HL-60 (cell line): ENCODE results near the gene FBXO42.

ENCODE experiments used
- DNase-seq, 2 experiments: peaks; one replicate each; pipeline ENCODE4 v3.0.0-alpha.2; 2010 to 2020; ENCODE audit warnings: low read depth in 1 of 2, low spot score in 1 of 2
- H3K27ac ChIP-seq: fragments of 250-450 bp; sonication (Bioruptor Pico); replicated peaks from 2 replicates; pipeline ENCODE4 v1.5.1; 2020; ENCODE audit warnings: mild to moderate bottlenecking, moderate library complexity
- H3K27me3 ChIP-seq: fragments of 250-450 bp; sonication (Bioruptor Pico); 2 replicates; pipeline ENCODE4 v1.5.1; 2021; ENCODE audit warnings: mild to moderate bottlenecking, moderate library complexity; ENCODE audit not compliant: insufficient read depth, poor library complexity, severe bottlenecking
- H3K4me3 ChIP-seq: replicated peaks from 2 replicates; pipeline ENCODE4 v1.5.1; 2011; ENCODE audit warnings: mild to moderate bottlenecking, control low read depth, low read length; ENCODE audit not compliant: insufficient read depth
- CTCF ChIP-seq: IDR thresholded peaks from one replicate; pipeline ENCODE4 v1.5.1; 2011; ENCODE audit warnings: low read length, control low read depth, inconsistent platforms; ENCODE audit not compliant: insufficient read depth
- GABPA ChIP-seq: IDR thresholded peaks from 2 replicates; pipeline ENCODE4 v1.6.1; 2012; ENCODE audit warnings: low read depth
- POLR2AphosphoS5 ChIP-seq: IDR thresholded peaks from 2 replicates; pipeline ENCODE4 v1.6.1; 2012; ENCODE audit warnings: low read depth
- REST ChIP-seq: IDR thresholded peaks from 2 replicates; pipeline ENCODE4 v1.6.1; 2012; ENCODE audit warnings: low read depth; ENCODE audit not compliant: insufficient replicate concordance
- SPI1 ChIP-seq: IDR thresholded peaks from 2 replicates; pipeline ENCODE4 v1.6.1; 2012; ENCODE audit warnings: low read depth, mild to moderate bottlenecking, borderline replicate concordance
- long read RNA-seq: library from polyadenylated mRNA; unstranded; transcript quantifications from one replicate; pipeline ENCODE4 v2.0.0, GENCODE V29; 2020

Gene FBXO42
- long read RNA-seq, full-length matches to known transcripts = 70 of 157 reads
- long read RNA-seq, partial matches to known transcripts = 11 of 157 reads
- long read RNA-seq, other reads (novel, unspliced or antisense) = 76 of 157 reads

- Histone ChIP-seq H3K27ac (peak within 1 kb of the TSS; percentile 85), H3K27me3 (no peaks in the 10 kb centered on the region), H3K4me3 (peak within 1 kb of the TSS; percentile 79)
- DNase-seq = peak; percentile 81 to 89
- TF ChIP-seq GABPA = no peak
- peak; percentile 85; the same call in 1 of the 2 replicates for TF ChIP-seq POLR2AphosphoS5
- no peak for TF ChIP-seq CTCF
- TF ChIP-seq REST = peak; percentile 32
- no peak for TF ChIP-seq SPI1
Measured at GRCh38 chr1:16351994-16352841, at the start of gene FBXO42. Gene FBXO42 (minus strand): TSS chr1:16352480. CDS start chr1:16315418, 37,062 bp downstream.

- TF ChIP-seq SPI1 (no peak), GABPA (no peak), REST (no peak), POLR2AphosphoS5 (no peak), CTCF (no peak)
- no peak overlapping the region for H3K27ac ChIP-seq
- H3K4me3 ChIP-seq = no peak overlapping the region
- H3K27me3 ChIP-seq = no peaks in the 10 kb centered on the region
- DNase-seq = no peak
Measured at GRCh38 chr1:16398371-16398953, 46.2 kb upstream of the FBXO42 start.

GRCh38 chr1:16397120-16397519 is 44.8 kb upstream of the FBXO42 start:
- TF ChIP-seq REST (no peak), GABPA (no peak), POLR2AphosphoS5 (no peak), CTCF (no peak), SPI1 (no peak)
- no peak overlapping the region for H3K27ac ChIP-seq
- no peak overlapping the region for H3K4me3 ChIP-seq
- no peak for DNase-seq
- H3K27me3 ChIP-seq = no peaks in the 10 kb centered on the region
